Astrocyte (in vitro differentiated cells and primary cell): ENCODE data around the gene TMA7. TPM values are rescaled to one million over a fixed set of nuclear protein-coding genes. Genes with fewer than 3 reads are reported as not detected.

Source experiments
- DNase-seq: peaks from one replicate; pipeline ENCODE4 v3.0.0-alpha.2; 2010; ENCODE audit warnings: low read depth
- FAIRE-seq: peaks from 2 replicates; lab custom pipeline; 2011; peaks lifted over from hg19 to GRCh38; lab: Jason Lieb, UNC
- H2AFZ ChIP-seq: 2 replicates; pipeline ENCODE4 v1.6.0; 2012; ENCODE audit warnings: low read depth, low read length, inconsistent platforms
- H3K27ac ChIP-seq: 2 replicates; pipeline ENCODE4 v1.5.1; 2011; ENCODE audit warnings: low read depth, low read length, inconsistent platforms
- H3K27me3 ChIP-seq: 2 replicates; pipeline ENCODE4 v1.6.0; 2011; ENCODE audit warnings: low read length, inconsistent platforms; ENCODE audit not compliant: insufficient read depth
- H3K36me3 ChIP-seq: 2 replicates; pipeline ENCODE4 v1.5.1; 2011; ENCODE audit warnings: low read length, inconsistent platforms; ENCODE audit not compliant: insufficient read depth
- H3K4me1 ChIP-seq: 2 replicates; pipeline ENCODE4 v1.5.1; 2011; ENCODE audit warnings: low read length, inconsistent platforms; ENCODE audit not compliant: insufficient read depth
- H3K4me2 ChIP-seq: 2 replicates; pipeline ENCODE4 v1.6.0; 2012; ENCODE audit warnings: low read length, inconsistent platforms
- H3K4me3 ChIP-seq: 2 replicates; pipeline ENCODE4 v1.5.1; 2011; ENCODE audit warnings: low read depth, mild to moderate bottlenecking, low read length, inconsistent platforms; ENCODE audit not compliant: insufficient read depth
- H3K79me2 ChIP-seq: 2 replicates; pipeline ENCODE4 v1.6.0; 2012; ENCODE audit warnings: mild to moderate bottlenecking, low read length, inconsistent platforms; ENCODE audit not compliant: insufficient read depth
- H3K9ac ChIP-seq: 2 replicates; pipeline ENCODE4 v1.6.0; 2012; ENCODE audit warnings: mild to moderate bottlenecking, low read length, inconsistent platforms
- H3K9me3 ChIP-seq: 2 replicates; pipeline ENCODE4 v1.5.1; 2012; ENCODE audit warnings: low read depth, mild to moderate bottlenecking, low read length, inconsistent platforms; ENCODE audit not compliant: insufficient read depth
- H4K20me1 ChIP-seq: 2 replicates; pipeline ENCODE4 v1.6.0; 2012; ENCODE audit warnings: low read length, inconsistent platforms; ENCODE audit not compliant: insufficient read depth
- H3K27ac Mint-ChIP-seq: one replicate; pipeline ENCODE4 v1.8.0; 2021; ENCODE audit warnings: mild to moderate bottlenecking, mixed read lengths; ENCODE audit not compliant: unreplicated experiment
- H3K27me3 Mint-ChIP-seq: one replicate; pipeline ENCODE4 v1.8.0; 2021; ENCODE audit warnings: low read depth, mixed read lengths; ENCODE audit not compliant: unreplicated experiment
- H3K36me3 Mint-ChIP-seq: one replicate; pipeline ENCODE4 v1.8.0; 2021; ENCODE audit warnings: low read depth, mixed read lengths; ENCODE audit not compliant: unreplicated experiment
- H3K4me1 Mint-ChIP-seq: one replicate; pipeline ENCODE4 v1.8.0; 2021; ENCODE audit warnings: low read depth, mixed read lengths; ENCODE audit not compliant: unreplicated experiment
- H3K4me3 Mint-ChIP-seq: one replicate; pipeline ENCODE4 v1.8.0; 2021; ENCODE audit warnings: mild to moderate bottlenecking, moderate library complexity, mixed read lengths; ENCODE audit not compliant: unreplicated experiment
- H3K9me3 Mint-ChIP-seq: one replicate; pipeline ENCODE4 v1.8.0; 2021; ENCODE audit warnings: mild to moderate bottlenecking, mixed read lengths; ENCODE audit not compliant: unreplicated experiment
- EZH2 ChIP-seq: IDR thresholded peaks from 2 replicates; pipeline ENCODE4 v1.6.1; 2012; ENCODE audit warnings: mild to moderate bottlenecking, low read length, inconsistent platforms; ENCODE audit not compliant: insufficient read depth
- total RNA-seq: library from RNA; stranded (reverse); gene quantifications from 2 replicates; pipeline ENCODE4 v1.2.1, GENCODE V29; 2021
- TF ChIP-seq, protein P1 (sequence below): IDR thresholded peaks from 2 replicates; pipeline ENCODE4 v1.5.1; 2011; ENCODE audit warnings: low read depth, mild to moderate bottlenecking, inconsistent platforms, low read length, moderate library complexity; ENCODE audit not compliant: insufficient read depth

The TMA7 gene
- total RNA-seq, 1 donor from 2014 or later, result 272 TPM

DNA sequence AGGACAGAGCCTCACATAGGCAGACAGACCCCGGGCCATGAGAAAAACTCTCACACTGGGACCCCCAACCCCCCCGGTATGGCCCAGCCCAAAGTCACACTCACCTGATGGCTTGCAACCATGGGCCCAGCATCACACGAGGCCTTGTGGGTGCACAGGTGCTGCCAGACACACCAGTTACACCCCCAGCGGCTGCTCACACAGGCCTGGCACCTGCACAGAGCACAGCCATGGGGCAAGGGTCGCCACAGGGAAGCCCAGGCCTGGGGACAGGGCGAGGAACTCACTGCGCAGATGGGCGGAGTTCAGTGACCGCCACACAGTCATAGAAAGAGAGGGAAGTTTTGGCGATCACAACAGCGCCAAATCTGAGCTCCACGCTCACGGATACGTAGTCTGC lies 19.5 kb upstream of the TMA7 start:
- Mint-ChIP-seq H3K27me3 (no peaks in the 10 kb centered on the region), H3K4me1 (peaks cover 10% of the 10 kb centered on the region), H3K4me3 (no peak overlapping the region), H3K36me3 (peaks cover 14% of the 10 kb centered on the region), H3K9me3 (no peaks in the 10 kb centered on the region), H3K27ac (no peak overlapping the region)
- TF ChIP-seq, protein P1, sequence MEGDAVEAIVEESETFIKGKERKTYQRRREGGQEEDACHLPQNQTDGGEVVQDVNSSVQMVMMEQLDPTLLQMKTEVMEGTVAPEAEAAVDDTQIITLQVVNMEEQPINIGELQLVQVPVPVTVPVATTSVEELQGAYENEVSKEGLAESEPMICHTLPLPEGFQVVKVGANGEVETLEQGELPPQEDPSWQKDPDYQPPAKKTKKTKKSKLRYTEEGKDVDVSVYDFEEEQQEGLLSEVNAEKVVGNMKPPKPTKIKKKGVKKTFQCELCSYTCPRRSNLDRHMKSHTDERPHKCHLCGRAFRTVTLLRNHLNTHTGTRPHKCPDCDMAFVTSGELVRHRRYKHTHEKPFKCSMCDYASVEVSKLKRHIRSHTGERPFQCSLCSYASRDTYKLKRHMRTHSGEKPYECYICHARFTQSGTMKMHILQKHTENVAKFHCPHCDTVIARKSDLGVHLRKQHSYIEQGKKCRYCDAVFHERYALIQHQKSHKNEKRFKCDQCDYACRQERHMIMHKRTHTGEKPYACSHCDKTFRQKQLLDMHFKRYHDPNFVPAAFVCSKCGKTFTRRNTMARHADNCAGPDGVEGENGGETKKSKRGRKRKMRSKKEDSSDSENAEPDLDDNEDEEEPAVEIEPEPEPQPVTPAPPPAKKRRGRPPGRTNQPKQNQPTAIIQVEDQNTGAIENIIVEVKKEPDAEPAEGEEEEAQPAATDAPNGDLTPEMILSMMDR, result no peak
- TF ChIP-seq EZH2, result no peak
- no peak overlapping the region for H2AFZ ChIP-seq
- no peak overlapping the region for H3K27ac ChIP-seq
- no peak overlapping the region for H3K9ac ChIP-seq
- no peak for FAIRE-seq
- no peak overlapping the region for H3K4me2 ChIP-seq
- no peaks in the 10 kb centered on the region for H3K9me3 ChIP-seq
- H3K4me3 ChIP-seq, result no peak overlapping the region
- peaks cover 7% of the 10 kb centered on the region for H3K4me1 ChIP-seq
- no peaks in the 10 kb centered on the region for H3K36me3 ChIP-seq
- H4K20me1 ChIP-seq, result peaks cover 68% of the 10 kb centered on the region
- H3K79me2 ChIP-seq, result peaks cover 19% of the 10 kb centered on the region
- no peaks in the 10 kb centered on the region for H3K27me3 ChIP-seq
- DNase-seq, result no peak

DNA sequence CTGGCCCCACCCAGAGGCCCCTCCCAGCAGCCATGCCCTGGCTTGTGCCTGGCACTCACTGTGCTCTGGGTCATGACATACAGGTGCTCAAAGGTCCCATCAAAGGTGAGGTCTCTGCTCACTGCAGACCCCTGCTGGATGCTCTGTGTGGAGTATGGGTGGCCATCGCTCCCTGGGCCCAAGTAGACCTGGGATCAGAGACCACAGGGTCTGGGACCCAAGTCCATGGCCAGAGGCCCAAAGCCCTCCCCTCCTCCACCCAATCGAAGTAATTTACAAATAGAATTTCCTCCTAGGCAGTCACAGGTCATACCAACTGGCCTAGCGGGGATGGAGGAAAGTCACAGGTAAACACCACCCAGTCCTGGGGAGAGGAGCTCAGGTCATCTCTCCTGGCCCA lies 17.8 kb upstream of the TMA7 start:
- H3K27ac Mint-ChIP-seq, result no peak overlapping the region
- Histone ChIP-seq H3K27ac (no peak overlapping the region), H3K79me2 (peaks cover 36% of the 10 kb centered on the region), H4K20me1 (peaks cover 79% of the 10 kb centered on the region), H3K4me2 (no peak overlapping the region), H3K4me3 (no peak overlapping the region), H3K9me3 (no peaks in the 10 kb centered on the region), H3K27me3 (no peaks in the 10 kb centered on the region), H3K4me1 (peaks cover 23% of the 10 kb centered on the region), H2AFZ (no peak overlapping the region), H3K36me3 (no peaks in the 10 kb centered on the region), H3K9ac (no peak overlapping the region)
- no peak for TF ChIP-seq EZH2
- TF ChIP-seq, protein P1, result no peak
- FAIRE-seq (no peak), DNase-seq (no peak)
- H3K36me3 Mint-ChIP-seq, result peaks cover 10% of the 10 kb centered on the region
- H3K27me3 Mint-ChIP-seq, result no peaks in the 10 kb centered on the region
- no peak overlapping the region for H3K4me3 Mint-ChIP-seq
- H3K4me1 Mint-ChIP-seq, result peaks cover 19% of the 10 kb centered on the region
- no peaks in the 10 kb centered on the region for H3K9me3 Mint-ChIP-seq

DNA sequence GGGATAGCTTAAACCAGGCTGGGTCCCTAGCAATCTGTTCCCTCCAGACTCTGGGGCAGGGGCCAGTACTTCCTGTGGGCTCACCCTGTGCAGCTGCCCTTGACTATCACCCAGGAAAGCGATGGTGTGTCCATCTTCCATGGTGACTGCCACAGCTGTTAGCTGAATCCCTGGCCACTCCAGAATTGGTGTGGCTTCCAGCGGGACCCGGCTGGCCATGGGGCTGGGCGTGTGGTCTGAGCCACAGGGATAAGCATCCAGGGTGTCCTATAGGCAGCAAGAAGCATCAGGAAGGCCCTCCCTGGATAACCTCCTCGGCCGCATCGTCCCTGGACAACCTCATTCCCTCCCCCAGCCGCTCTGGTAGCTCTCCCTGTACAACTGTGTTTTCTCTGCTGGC lies 17.4 kb upstream of the TMA7 start:
- no peak overlapping the region for H3K4me3 ChIP-seq
- no peak overlapping the region for H2AFZ ChIP-seq
- peaks cover 10% of the 10 kb centered on the region for H3K36me3 Mint-ChIP-seq
- H3K4me1 Mint-ChIP-seq, result peaks cover 23% of the 10 kb centered on the region
- H3K9ac ChIP-seq, result no peak overlapping the region
- no peak overlapping the region for H3K4me2 ChIP-seq
- H3K79me2 ChIP-seq, result peaks cover 40% of the 10 kb centered on the region
- H3K27me3 Mint-ChIP-seq, result no peaks in the 10 kb centered on the region
- H3K27ac Mint-ChIP-seq, result no peak overlapping the region
- DNase-seq (no peak), FAIRE-seq (no peak)
- H3K9me3 Mint-ChIP-seq, result no peaks in the 10 kb centered on the region
- H3K27ac ChIP-seq, result no peak overlapping the region
- peaks cover 83% of the 10 kb centered on the region for H4K20me1 ChIP-seq
- TF ChIP-seq, protein P1, result no peak
- no peak for TF ChIP-seq EZH2
- H3K4me3 Mint-ChIP-seq, result no peak overlapping the region
- H3K4me1 ChIP-seq, result peaks cover 27% of the 10 kb centered on the region
- H3K27me3 ChIP-seq, result no peaks in the 10 kb centered on the region
- H3K36me3 ChIP-seq, result no peaks in the 10 kb centered on the region
- no peaks in the 10 kb centered on the region for H3K9me3 ChIP-seq
